K562 (cell line): ENCODE results near the gene C19orf12. TPM values are rescaled to one million over a fixed set of nuclear protein-coding genes. Genes with fewer than 3 reads are reported as not detected.

Source experiments
- ATAC-seq: fragments of 200-7000 bp; cut with Tn5 transposase; 3 replicates; pipeline ENCODE4 v1.9.1; 2020; ENCODE audit warnings: moderate library complexity
- BruUV-seq: library from RNA; stranded (reverse); fragments of 400-500 nt; replicated peaks from 2 replicates; lab custom pipeline; 2021; lab: Mats Ljungman, UMichigan
- CTCF ChIA-PET: fragments of 300-600 bp; formaldehyde crosslinking; extraction: SDS; loops from one replicate; lab custom pipeline; 2021; ENCODE audit warnings: low intra/inter-chr PET ratio; lab: Yijun Ruan, JAX
- POLR2A ChIA-PET: fragments of 300-600, 350-650 bp; sonication (Branson Sonifier 250); formaldehyde crosslinking; extraction: SDS; loops from one replicate; lab custom pipeline; 2021; ENCODE audit warnings: antibody characterized with exemption, inconsistent platforms; lab: Yijun Ruan, JAX
- DNase-seq, 4 experiments: peaks; one replicate each; pipeline versions ENCODE4 v3.0.0 to v3.0.0-alpha.2; 2011 to 2018; ENCODE audit warnings: low spot score in 3 of 4, mixed read lengths in 3 of 4; ENCODE audit errors: extremely low read depth in 1 of 4
- FAIRE-seq: peaks from 2 replicates; lab custom pipeline; 2011; peaks lifted over from hg19 to GRCh38; lab: Jason Lieb, UNC
- H2AFZ ChIP-seq: 2 replicates; pipeline ENCODE4 v1.6.0; 2011; ENCODE audit warnings: low read depth, low read length, control low read depth, inconsistent platforms
- H3K27ac ChIP-seq: fragments of 200-600 bp; 3 replicates; pipeline ENCODE4 v1.8.0; 2011; ENCODE audit warnings: low read depth, mild to moderate bottlenecking, control low read depth, inconsistent platforms, low read length, moderate library complexity, mixed read lengths; ENCODE audit errors: extremely low read depth
- H3K27me3 ChIP-seq, 2 experiments: fragments of 300-600 bp in 1 of 2; 2 replicates in 1 of 2; 3 replicates in 1 of 2; pipeline versions ENCODE4 v1.6.0 to v1.8.0; 2011; ENCODE audit warnings: inconsistent platforms in 2 of 2, low read length in 2 of 2, mild to moderate bottlenecking in 1 of 2, mixed read lengths in 1 of 2, moderate library complexity in 1 of 2; ENCODE audit not compliant: control insufficient read depth in 2 of 2, insufficient read depth in 2 of 2
- H3K36me3 ChIP-seq: fragments of 300-600 bp; 3 replicates; pipeline ENCODE4 v1.8.0; 2011; ENCODE audit warnings: mild to moderate bottlenecking, low read length, inconsistent platforms; ENCODE audit not compliant: control insufficient read depth, insufficient read depth
- H3K4me1 ChIP-seq, 2 experiments: fragments of 200-600 bp in 1 of 2; replicated peaks in 1 of 2; 2 replicates in 1 of 2; 3 replicates in 1 of 2; pipeline versions ENCODE4 v1.5.1 to v1.8.0; 2011; ENCODE audit warnings: inconsistent platforms in 2 of 2, low read length in 2 of 2, mild to moderate bottlenecking in 1 of 2, mixed read lengths in 1 of 2, moderate library complexity in 1 of 2; ENCODE audit not compliant: control insufficient read depth in 2 of 2, insufficient read depth in 2 of 2
- H3K4me2 ChIP-seq: 2 replicates; pipeline ENCODE4 v1.6.1; 2011; ENCODE audit warnings: low read length, control low read depth, inconsistent platforms, mixed read lengths; ENCODE audit not compliant: insufficient read depth
- H3K4me3 ChIP-seq: fragments of 200-600 bp; sonication (generic), shearing (Covaris generic); 2 replicates; pipeline ENCODE4 v1.5.1; 2016; ENCODE audit warnings: control low read depth, inconsistent platforms
- H3K79me2 ChIP-seq: fragments of 200-600 bp; 3 replicates; pipeline ENCODE4 v1.8.0; 2011; ENCODE audit warnings: low read length, inconsistent platforms; ENCODE audit not compliant: control insufficient read depth, insufficient read depth
- H3K9ac ChIP-seq, 2 experiments: 2 replicates each; pipeline versions ENCODE4 v1.6.0 to v1.6.1; 2011; ENCODE audit warnings: low read depth in 2 of 2, low read length in 2 of 2, control low read depth in 1 of 2, inconsistent platforms in 1 of 2, mild to moderate bottlenecking in 1 of 2, mixed read lengths in 1 of 2; ENCODE audit not compliant: insufficient read depth in 1 of 2
- H3K9me1 ChIP-seq: one replicate; pipeline ENCODE4 v1.6.0; 2011; ENCODE audit warnings: inconsistent platforms, mild to moderate bottlenecking, low read length, moderate library complexity; ENCODE audit not compliant: control insufficient read depth, insufficient read depth
- H3K9me3 ChIP-seq: replicated peaks from 2 replicates; pipeline ENCODE4 v1.5.1; 2011; ENCODE audit warnings: low read depth, low read length, inconsistent platforms; ENCODE audit not compliant: control insufficient read depth, insufficient read depth
- H4K20me1 ChIP-seq: replicated peaks from 2 replicates; pipeline ENCODE4 v1.6.1; 2011; ENCODE audit warnings: low read length, inconsistent platforms, mixed read lengths; ENCODE audit not compliant: control insufficient read depth, insufficient read depth
- CBX2 ChIP-seq: fragments of 200-600 bp; sonication (generic); IDR thresholded peaks from one replicate; pipeline ENCODE4 v1.6.1; 2012; ENCODE audit warnings: mild to moderate bottlenecking, low read length, inconsistent platforms; ENCODE audit not compliant: insufficient read depth, poor library complexity, severe bottlenecking
- DMBX1 ChIP-seq: fragments of 250-450 bp; sonication (Bioruptor Pico); IDR thresholded peaks from 2 replicates; pipeline ENCODE4 v1.8.0; 2022; ENCODE audit warnings: inconsistent platforms, mild to moderate bottlenecking, moderate library complexity, borderline replicate concordance
- FOXP4 ChIP-seq: sonication (generic); formaldehyde crosslinking; IDR thresholded peaks from 2 replicates; pipeline ENCODE4 v1.8.0; 2022; ENCODE audit warnings: mild to moderate bottlenecking, missing genetic modification reagents, borderline replicate concordance
- PBX2 ChIP-seq, 2 experiments: IDR thresholded peaks in 1 of 2; conservative IDR thresholded peaks in 1 of 2; 2 replicates each; pipeline ENCODE4 v1.6.1; 2016; ENCODE audit warnings: low read depth in 2 of 2, mild to moderate bottlenecking in 1 of 2, missing compliant biosample characterization in 1 of 2, missing genetic modification characterization in 1 of 2, moderate library complexity in 1 of 2
- SMAD2 ChIP-seq: fragments of 150-350 bp; IDR thresholded peaks from 2 replicates; pipeline ENCODE4 v1.6.1; 2014; ENCODE audit warnings: low read depth, mild to moderate bottlenecking, low read length
- ZNF444 ChIP-seq: fragments of 250-450 bp; sonication (Bioruptor Pico); IDR thresholded peaks from 2 replicates; pipeline ENCODE4 v1.4.0; 2020; ENCODE audit warnings: mild to moderate bottlenecking, moderate library complexity
- ZNF766 ChIP-seq: fragments of 200-800 bp; sonication (Bioruptor generic); conservative IDR thresholded peaks from 2 replicates; pipeline ENCODE4 v1.6.1; 2016; ENCODE audit warnings: missing genetic modification characterization, missing compliant biosample characterization
- ZNF830 ChIP-seq: fragments of 250-450 bp; sonication (Bioruptor Pico); IDR thresholded peaks from 2 replicates; pipeline ENCODE4 v1.5.0; 2021; ENCODE audit warnings: mild to moderate bottlenecking
- WGBS: fragments of 100-300 bp; shearing (Covaris generic); methylation state at CpG from one replicate; pipeline ENCODE4 v1.1.6; 2016; ENCODE audit warnings: low coverage, mixed read lengths; ENCODE audit not compliant: insufficient coverage; ENCODE audit errors: missing lambda C conversion rate; 5-methylcytosine and 5-hydroxymethylcytosine counted together
- in situ Hi-C: fragments of 300-500 bp; cut with MboI; formaldehyde crosslinking; loops from 4 replicates; pipeline ENCODE4 v1.15.0; 2018; ENCODE audit warnings: inconsistent platforms, mixed read lengths
- intact Hi-C: fragments of 100-400 bp; cut with micrococcal nuclease; formaldehyde crosslinking; loops from 2 replicates; pipeline ENCODE4 v1.14.2; 2022
- polyA plus RNA-seq, 8 experiments: library from polyadenylated mRNA; depleted of rRNA in 4 of 8; stranded (reverse) in 5 of 8; unstranded in 3 of 8; fragments of >200 nt; fragmentation: Nextera tagmentation in 2 of 8; fragmentation: Illumina TruSeq in 1 of 8; extraction: Ambion mirVana in 2 of 8; extraction: Trizol in 1 of 8; gene quantifications; 2 replicates each; pipeline versions ENCODE4 v1.2.1 to v1.2.3, GENCODE V29; 2011 to 2014; ENCODE audit warnings: inconsistent platforms in 1 of 8, missing spikeins in 1 of 8
- total RNA-seq, 7 experiments: library from RNA; depleted of rRNA in 6 of 7; stranded (reverse); fragments of >200 nt in 6 of 7; fragmentation: Illumina TruSeq in 2 of 7; extraction: Trizol in 2 of 7; gene quantifications; 2 replicates each; pipeline versions ENCODE4 v1.2.1 to v1.2.3, GENCODE V29; 2011 to 2021; ENCODE audit warnings: low replicate concordance in 1 of 7

The C19orf12 gene
- total and polyA plus RNA-seq, 9 of the 15 experiments (the other 6 are each of a cell fraction or from before 2014, with no cell fraction given), result 1.9 to 14.5 (median 10.2) TPM

- Histone ChIP-seq H3K9ac (no peak overlapping the region; a peak in 1 of 4 replicates), H3K27me3 (no peaks in the 10 kb centered on the region), H3K4me2 (no peak overlapping the region), H4K20me1 (0 out of 2 replicates have a peak, but pooled peaks cover 4% of the 10 kb centered on the region), H3K4me3 (no peak overlapping the region), H3K9me3 (no peaks in the 10 kb centered on the region), H3K4me1 (peaks cover 16 to 47% of the 10 kb centered on the region in 2 experiments; a peak in 4 of 5 replicates), H3K27ac (no peak overlapping the region), H2AFZ (no peak overlapping the region), H3K79me2 (peaks cover 29% of the 10 kb centered on the region), H3K9me1 (no peaks in the 10 kb centered on the region), H3K36me3 (peaks cover 46% of the 10 kb centered on the region; the same call in 2 of the 3 replicates)
- WGBS, result 85% methylated on average over 9 of the region's 10 CpGs
- FAIRE-seq (no peak), ATAC-seq (no peak), DNase-seq (no peak)
- in situ Hi-C loops, result no loop called here
- POLR2A ChIA-PET, result interaction anchor here (0.5 to 0.6 kb wide), 2 partner anchors 10 to 204 kb away, joined by 3 read pairs; no protein-coding TSS in a partner anchor
- intact Hi-C loops, result no loop called here
- CTCF ChIA-PET, result no interaction called here
- TF ChIP-seq ZNF444 (no peak), CBX2 (no peak), PBX2 (CRISPR knock-in tag; IDR thresholded peaks at IDR 0.05; ENCODE audit: low read depth) (no peak), PBX2 (tag; conservative IDR thresholded peaks at IDR 0.05; ENCODE audit: low read depth) (no peak), ZNF830 (no peak), SMAD2 (no peak), FOXP4 (CRISPR knock-in tag) (no peak), ZNF766 (CRISPR knock-in tag) (no peak), DMBX1 (CRISPR knock-in tag) (no peak)
- BruUV-seq, result no TSS peak
These were observed 39.9 kb downstream of the C19orf12 start for GRCh38 chr19:29675120-29675649.
